GM21529 (cell line): Measurements from ENCODE around the gene HRH3.

Experiments used
- ATAC-seq: cut with Tn5 transposase; IDR thresholded peaks from one replicate; pipeline ENCODE4 v1.9.1; 2021; ENCODE audit not compliant: unreplicated experiment

Gene HRH3

DNA sequence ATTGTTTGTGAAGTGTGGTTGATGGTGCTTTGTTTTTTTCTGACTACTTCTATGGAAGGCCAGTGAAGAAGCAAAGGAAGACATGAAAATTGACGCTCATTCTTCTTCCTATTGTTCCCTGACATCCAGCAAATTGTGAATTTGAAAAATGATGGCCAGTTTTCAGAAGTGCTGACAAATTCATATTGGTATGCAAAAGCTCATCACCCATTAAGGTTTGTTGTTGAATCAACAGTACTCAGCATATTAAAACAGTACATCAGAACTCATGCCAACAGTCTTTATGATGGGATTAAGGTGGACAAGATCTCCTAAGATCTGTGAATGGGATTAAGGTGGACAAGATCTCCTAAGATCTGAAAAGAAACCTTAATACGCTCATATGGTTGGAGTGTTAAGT lies 38.3 kb downstream of the HRH3 start:
- ATAC-seq: no peak

DNA sequence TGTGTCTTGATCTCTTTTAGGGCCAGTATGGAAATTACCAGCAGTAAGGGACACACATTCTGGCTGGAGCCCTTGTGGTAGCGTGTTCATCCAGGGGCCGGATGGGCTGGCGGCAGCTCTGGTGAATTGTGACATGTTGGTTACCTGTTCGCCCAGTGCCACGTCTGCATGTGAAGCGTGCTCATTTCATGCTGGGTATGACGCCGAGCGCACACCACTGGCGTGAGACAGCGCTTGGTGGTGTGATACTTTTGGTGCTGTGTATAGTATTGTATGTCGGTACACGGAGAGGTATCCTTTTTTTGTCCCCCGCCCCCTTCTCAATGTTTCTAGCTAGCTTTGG lies 40.9 kb downstream of the HRH3 start:
- no peak for ATAC-seq

GRCh38 chr20:62178316-62179161 lies 41.5 kb downstream of the HRH3 start:
- no peak for ATAC-seq

- ATAC-seq: no peak
Observed at GRCh38 chr20:62177307-62177706, 42.8 kb downstream of the HRH3 start.

DNA sequence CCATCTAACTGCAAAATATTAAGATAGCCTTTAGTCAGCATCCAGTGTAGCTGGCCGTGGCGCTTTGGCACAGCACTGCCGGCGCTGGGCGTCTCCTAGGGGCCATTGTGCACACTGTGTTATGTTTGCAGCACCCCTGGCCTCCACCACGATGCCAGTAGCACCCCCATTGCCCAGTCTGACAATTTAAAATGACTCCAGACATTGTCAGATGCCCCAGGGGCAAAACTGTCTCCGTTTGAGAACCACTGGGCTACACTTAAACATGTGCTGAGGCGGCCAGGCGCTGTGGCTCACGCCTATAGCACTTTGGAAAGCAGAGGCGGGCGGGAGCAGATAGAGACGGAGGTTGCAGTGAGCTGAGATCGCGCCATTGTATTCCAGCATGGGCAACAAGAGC lies 43.2 kb downstream of the HRH3 start:
- ATAC-seq: no peak

DNA sequence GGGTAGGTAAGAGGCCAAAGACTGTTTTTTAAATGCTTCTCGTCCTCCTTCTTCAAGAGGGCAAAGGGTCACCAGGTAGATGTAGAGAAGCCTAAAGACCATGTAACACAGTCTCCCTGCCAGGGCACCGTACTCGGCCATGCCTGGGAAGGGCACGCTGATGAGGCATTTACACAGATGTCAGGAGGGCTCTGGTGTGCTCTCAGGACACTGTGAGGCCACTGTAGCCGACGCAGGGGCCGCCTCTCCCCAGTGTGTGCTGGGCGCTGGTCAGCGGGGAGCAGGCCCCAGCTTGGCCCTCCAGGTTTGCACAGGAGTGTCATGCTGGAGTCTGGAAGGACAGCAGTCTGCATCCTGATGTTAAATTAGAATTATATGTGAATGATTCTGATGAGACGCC lies 44.4 kb downstream of the HRH3 start:
- ATAC-seq: no peak

- ATAC-seq: no peak
Observed at GRCh38 chr20:62174870-62175624, 45.0 kb downstream of the HRH3 start.

- no peak for ATAC-seq
Observed at GRCh38 chr20:62174021-62174804, 45.9 kb downstream of the HRH3 start.

DNA sequence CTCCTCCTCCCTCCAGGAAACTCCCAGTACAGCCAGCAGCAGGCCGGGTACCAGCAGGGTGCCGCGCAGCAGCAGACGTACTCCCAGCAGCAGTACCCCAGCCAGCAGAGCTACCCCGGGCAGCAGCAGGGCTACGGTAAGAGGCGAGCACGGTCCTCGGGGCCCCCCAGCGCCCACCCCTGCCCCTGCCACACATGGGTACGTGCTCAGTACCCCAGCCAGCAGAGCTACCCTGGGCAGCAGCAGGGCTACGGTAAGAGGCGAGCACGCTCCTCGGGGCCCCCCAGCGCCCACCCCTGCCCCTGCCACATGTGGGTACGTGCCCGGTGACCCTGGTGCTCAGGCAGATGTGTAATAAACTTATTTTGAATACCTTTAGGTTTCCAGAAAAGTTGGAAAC lies 47.4 kb downstream of the HRH3 start:
- no peak for ATAC-seq

DNA sequence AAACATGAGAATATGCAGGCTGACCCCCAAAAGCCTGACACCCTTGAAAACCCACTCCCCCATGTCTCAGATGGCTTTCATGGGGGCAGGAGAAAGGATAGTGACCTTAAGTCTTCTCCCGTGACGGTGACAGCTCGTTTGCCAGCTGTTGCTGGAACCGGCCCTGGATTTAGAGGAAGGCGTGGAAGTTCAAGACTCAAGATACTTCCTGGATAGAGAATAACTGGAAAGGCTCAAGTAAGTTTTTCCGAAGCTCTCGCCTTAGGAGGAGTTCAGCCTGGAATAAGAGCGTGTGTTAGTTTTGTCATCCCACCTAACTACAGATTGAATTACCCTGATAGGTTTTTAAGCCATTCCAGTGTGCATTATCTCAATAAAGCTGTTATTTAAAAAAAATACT lies 48.8 kb downstream of the HRH3 start:
- ATAC-seq: no peak

DNA sequence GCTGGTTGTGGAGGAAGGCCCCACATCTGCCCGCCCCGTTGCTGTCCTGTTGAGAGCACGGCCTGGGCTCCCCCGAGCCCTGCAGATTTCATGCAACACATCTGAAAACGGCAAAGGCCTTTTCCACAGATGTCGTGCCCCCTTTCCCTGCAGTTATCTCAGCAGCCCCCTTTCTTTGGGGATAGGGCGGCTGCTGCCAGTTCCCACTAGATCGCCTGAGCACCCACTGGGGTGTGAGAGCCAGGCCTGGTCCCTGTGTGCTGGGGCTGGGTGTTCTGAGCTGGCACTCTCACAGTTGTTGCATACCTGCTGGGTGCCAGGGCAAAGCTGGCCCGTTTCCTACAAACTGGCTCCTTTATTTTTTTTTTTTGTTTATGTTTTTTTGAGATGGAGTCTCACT lies 49.5 kb downstream of the HRH3 start:
- no peak for ATAC-seq

- no peak for ATAC-seq
Observed at GRCh38 chr20:62168890-62169435, 51.1 kb downstream of the HRH3 start.

DNA sequence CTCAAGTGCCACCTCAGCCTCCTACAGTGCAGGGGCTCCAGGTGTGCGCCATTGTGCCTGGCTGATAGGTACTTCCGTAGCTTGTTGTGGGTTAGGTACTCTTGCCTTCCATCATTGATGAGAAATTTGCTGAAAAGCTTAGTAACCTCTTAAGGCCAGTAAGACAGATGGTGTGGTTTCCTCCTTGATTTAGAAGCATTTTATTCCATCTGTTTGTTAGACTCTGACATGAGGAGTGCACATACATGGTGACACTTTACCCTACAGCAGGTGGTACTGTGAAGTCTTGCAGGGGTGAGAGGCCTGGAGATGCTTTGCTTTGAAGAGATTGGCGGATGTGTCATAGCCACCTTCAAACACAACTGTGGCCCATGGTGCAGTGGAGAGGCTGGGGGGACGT lies 52.0 kb downstream of the HRH3 start:
- no peak for ATAC-seq

DNA sequence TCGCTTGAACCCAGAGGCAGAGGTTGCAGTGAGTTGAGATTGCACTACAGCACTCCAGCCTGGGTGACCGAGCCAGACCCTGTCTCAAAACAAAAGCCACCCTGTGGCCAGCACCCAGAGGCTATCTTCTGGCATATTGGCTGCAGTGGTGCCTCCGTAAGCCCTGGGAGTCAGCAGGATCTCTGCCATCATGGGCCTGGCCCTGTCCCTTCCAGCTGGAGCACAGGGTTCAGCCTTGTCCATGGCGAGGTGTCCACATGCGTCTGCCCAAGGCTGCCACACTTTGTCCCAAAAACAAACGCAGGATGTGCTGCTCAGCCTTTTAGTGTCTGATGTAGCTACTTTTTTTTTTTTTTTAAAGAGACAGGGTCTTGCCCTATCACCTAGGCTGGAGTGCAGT lies 52.6 kb downstream of the HRH3 start:
- ATAC-seq: no peak

- ATAC-seq: no peak
Observed at GRCh38 chr20:62165762-62166399, 54.2 kb downstream of the HRH3 start.
